Kidney tubule cell (primary cell): Measurements from ENCODE around the gene MMP25.
A peak's percentile ranks its signal among the peaks of the same experiment; 100 is the strongest.
"Not testable (repeated sequence)": the region's sequence is repeated elsewhere in the genome, so short reads cannot be mapped to it uniquely, and the experiment has no call there.

Experiments used
- DNase-seq: peaks from one replicate; pipeline ENCODE4 v3.0.0-alpha.2; 2018; ENCODE audit warnings: low spot score

MMP25 gene

DNA sequence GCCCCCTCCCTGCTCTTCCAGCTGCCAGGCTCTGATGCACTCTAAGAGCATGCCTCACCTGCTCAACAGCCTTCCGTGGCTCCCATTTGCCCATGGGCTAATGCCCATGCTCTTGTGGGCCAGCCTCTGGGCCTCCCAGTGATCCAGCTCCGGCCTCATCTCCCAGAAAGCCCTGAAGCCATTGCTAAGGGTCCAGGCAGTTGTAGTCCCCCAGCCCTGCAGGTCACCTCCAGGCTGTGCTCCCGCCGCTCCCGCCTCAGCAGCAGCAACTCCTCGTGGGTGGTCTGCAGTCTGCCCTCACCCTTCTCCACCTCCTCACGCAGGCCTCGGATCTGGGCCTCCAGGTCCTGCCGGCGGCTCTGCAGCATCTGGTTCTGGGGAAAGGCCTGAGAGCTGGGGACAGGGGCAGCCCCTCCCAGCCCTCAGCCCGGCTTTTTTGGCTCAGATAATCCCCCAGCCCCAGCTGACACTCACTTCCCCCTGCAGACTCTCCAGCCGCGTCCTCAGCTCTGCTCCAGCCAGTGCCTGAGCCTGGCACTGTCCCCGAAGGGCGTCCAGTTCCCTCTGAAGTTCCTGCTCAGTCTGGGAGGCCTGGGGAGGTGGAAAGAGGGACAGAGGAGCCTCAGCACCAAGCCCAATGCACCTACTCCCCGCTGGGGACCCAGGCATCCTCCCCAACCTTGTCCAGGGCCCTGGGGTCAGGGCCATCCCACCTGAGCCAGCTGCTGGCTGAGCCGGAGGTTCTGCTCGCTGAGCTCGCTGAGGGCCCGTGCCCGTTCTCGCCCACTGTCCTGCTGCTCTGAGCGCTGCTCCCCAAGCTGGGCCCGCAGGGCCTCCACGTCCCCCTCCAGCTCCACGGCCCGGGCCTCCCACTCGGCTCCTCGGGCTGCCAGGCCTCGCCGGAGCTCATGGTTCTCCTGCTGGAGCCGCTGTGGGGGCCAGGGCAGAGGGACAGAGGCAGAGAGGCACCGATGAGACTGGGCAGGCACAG lies 15.8 kb upstream of the MMP25 start:
- DNase-seq, result no peak

DNA sequence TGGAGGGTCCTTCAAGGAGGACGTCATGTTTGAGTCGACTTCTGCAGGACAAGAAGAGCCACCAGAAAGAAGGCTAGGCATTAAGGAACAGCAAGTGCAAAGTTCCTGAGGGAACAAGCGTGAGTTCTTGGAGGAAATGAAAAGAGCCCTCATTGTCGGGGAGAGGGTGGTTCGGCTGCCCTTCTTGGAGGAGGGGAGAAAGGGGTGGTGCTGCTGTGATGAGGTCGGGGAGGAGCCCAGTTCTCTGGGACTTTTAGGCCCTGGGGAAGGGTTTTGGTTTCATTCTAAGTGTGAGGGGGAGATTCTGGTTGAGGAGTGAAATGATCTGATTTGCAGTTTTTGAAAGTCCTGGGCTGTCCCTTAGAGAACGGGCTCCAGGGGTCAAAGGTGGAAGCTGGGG lies 13.7 kb upstream of the MMP25 start:
- no peak for DNase-seq

DNA sequence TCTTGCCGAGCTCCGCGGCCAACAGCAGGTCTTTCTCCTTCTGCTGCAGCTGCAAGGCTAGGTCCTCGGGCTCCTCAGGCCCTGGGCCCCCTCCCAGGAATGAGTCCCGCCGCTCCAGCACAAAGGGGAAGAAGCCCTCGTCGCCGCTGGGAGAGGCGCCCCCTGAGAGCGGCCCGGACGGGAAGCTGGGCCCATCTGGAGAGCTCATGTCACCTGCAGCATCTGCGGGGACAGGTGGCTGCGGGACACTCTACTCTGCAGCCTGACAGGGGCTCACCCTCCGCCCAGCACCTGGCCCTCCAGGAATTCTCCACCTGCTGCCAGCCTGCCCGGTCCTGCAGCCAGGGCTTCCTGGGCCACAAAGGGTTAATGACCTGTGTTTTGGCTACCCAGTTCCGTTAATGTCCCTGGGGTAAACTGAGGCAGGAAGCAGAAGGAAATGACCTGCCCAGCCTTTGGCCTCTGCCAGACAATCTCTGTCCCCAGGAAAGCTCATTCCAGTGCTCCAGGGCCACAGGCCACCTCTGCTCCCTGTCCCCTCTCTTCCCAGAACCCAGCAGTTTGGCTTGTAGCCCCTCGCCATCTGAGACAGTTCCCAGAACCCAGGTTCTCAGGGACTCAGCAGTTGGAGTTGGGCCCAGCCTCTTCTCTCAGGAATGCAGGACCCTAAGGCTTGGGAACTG lies 10.9 kb upstream of the MMP25 start:
- no peak for DNase-seq

DNA sequence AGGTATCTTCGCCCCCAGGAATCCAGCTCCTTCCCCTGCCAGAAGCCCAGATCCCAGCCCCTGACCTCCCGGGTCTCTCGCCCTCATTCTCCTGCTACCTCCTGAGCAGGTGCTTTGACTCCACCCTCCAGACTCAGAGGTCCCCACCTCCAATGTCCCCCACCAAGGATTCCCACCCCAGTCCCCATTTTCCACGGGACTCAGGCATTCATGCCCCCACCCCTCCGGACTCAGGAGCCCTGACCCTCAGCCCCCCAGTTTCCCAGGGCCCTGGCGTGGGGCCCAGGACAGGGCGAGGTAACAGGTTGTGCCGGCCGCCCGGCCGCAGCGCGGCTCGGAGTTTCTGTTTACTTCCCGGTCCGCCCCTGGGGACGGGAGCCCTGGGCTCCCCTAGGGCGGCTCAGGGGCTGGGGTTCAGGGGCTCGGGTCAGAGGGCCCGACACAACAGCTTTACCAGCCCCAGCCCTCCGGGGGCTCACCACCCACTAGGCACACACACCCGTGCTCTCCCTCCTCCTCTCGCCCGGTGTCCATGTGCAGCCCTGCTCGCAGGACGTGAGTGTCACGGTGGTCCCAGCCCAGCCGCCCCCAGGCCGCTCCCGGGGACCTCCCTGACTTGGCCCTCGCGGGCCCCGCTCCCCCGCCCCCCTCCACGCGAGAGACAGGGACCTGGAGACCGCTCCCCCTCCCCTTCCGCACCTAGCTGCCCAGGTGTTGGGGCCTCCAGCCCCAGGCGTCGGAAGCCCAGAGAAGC lies 10.2 kb upstream of the MMP25 start:
- DNase-seq, result no peak

DNA sequence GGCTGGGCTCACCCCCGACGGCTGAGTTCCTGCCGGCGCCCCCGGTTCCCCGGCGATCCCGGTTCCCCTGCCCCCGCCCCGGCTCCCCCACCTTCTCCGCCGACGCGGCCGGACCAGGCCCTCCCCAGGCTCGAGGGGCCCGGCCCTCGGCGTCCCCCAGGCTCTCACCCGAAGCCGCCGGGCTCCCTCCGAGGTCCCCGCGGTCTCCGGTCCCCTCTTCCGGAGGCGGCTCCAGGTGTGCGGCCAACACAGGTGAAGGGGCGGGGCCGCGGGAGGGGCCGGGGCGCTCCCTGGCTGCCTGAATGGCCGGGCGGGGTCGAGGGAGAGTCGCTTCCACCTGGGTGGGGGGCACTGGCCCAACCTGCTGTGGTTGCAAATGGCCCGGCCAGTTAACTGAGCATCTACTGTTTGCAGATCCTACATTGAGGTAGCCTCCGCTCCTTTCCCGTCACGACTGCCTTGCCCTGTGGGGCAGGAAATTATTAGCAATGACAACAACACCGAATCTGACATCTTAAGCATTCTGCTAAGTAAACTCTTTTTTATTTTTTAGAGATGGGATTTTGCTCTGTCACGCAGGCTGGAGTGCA lies 9.5 kb upstream of the MMP25 start, which contains the start of gene BICDL2:
BICDL2 (minus strand) TSS at position 219 of the 590 bp plus-strand sequence. CDS start 1,448 bp downstream, outside the sequence.
- no peak for DNase-seq

DNA sequence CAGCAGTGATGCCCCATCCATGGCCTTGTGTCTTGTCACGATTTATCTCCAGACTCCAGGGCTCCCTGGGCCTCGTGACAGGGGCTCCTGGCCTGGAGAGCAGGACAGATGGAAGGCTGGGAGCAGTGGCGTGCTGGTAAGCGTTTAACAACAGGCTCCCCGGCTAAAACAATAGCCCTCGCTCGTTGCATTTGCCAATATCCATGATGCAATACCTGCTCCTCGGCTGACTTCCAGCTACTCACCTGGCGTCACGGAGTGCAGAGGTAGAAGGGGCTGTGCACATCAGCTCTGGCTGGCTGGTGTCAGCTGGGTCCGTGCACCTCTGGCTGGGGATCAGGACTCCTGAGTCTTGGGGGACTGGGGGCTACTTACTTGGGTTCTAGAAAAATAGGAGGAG lies 8.1 kb upstream of the MMP25 start:
- no peak for DNase-seq

DNA sequence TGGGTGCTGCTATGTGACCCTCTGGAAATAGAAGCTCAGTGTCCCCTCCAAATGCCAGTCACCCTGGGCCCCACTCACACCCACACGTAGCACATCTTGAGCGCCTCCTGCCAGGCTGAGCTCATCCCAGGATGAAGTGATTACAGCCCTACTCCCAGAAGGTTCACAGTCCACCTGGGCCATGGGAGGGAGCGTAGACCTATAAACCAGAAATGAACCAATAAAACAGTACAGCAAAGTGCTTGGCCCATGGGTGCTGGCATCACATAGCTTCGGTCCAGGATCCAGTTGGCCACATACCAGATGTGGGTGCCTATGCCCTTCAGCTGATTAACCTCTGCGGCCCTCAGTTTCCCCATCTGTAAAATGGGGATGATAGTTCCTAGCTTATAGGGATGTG lies 7.5 kb upstream of the MMP25 start:
- DNase-seq, result no peak

DNA sequence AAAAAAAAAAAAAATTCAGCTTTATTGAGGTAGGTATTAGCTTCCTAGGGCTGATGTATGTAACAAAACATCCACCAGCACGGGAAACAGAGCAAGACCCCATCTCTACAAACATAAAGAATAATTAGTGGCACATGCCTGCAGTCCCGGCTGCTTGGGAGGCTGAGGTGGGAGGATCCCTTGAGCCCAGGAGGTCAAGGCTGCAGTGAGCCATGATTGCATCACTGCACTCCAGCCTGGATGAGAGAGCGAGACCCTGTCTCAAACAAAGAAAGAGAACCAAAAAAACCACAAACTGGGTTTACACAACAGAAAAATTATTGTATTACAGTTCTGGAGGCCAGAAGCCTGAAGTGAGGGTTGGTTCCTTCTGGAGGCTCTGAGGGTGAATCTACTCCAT lies 4.0 kb upstream of the MMP25 start:
- DNase-seq, result no peak

DNA sequence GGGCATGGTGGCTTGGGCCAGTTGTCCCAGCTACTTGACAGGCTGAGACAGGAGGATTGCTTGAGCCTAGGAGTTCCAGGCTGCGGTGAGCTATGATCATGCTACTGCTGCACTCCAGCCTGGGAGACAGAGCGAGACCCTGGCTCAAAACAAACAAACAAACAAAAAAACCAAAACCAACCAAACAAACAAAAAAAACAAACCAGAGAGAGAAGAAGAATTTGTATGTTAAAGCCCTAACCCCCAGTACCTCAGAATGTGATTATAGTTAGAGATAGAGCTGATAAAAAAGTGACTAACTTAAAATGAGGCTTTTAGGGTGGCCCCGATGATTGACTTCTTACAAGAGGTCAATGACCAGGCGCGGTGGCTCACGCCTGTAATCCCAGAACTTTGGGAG lies 1.7 kb upstream of the MMP25 start:
- DNase-seq, result no peak

DNA sequence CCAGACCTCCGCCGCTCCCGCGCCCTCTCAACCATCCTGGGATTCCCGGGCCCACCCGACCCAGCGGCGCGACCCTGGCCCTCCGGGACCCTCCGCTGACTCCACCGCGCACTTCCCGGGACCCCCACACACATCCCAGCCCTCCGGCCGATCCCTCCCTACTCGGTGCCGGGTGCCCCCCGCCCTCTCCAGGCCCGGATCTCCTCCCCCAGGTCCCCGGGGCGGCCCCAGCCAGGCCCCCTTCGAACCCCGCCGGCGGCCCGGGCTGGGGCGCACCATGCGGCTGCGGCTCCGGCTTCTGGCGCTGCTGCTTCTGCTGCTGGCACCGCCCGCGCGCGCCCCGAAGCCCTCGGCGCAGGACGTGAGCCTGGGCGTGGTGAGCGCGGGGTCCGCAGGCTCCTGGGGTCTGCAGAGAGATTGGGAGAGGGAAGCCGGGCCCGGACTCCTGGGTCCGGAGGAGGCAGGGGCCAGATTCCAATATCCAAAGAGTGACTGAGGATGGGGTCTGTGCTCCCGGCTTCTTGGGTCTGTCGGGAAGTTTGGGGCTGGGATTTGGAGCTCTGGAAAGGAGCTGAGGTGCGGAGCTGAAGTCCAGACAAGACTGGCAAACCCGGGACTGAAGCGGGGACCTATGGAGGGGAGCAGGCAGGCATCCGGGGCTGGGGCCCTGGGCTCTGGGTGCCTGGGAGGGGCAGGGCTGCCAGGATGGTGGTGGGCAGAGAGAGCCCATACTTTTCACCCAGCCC lies 453 bp downstream of the MMP25 start:
- DNase-seq, result no peak

DNA sequence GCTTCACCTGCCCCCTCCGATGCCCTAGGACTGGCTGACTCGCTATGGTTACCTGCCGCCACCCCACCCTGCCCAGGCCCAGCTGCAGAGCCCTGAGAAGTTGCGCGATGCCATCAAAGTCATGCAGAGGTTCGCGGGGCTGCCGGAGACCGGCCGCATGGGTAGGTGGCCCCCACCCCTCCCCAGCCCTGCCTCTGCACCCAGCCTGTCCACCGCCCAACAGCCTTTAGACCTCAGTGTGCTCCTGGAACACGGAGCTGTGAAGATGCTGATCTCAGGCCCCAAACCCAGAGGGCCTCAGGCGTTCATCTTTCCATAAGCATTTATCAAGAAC lies 993 bp downstream of the MMP25 start:
- DNase-seq, result no peak

DNA sequence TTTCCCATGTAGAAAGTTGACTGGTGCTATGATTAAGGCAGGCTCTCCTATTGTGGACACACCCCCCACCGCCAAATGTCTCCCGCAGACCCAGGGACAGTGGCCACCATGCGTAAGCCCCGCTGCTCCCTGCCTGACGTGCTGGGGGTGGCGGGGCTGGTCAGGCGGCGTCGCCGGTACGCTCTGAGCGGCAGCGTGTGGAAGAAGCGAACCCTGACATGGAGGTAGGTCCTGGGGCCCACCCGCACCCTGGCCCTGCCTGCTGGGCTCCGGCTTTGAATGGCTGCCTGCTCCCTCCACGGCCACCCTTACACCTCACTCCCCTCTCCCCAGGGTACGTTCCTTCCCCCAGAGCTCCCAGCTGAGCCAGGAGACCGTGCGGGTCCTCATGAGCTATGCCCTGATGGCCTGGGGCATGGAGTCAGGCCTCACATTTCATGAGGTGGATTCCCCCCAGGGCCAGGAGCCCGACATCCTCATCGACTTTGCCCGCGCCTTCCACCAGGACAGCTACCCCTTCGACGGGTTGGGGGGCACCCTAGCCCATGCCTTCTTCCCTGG lies 3.6 kb downstream of the MMP25 start:
- no peak for DNase-seq

DNA sequence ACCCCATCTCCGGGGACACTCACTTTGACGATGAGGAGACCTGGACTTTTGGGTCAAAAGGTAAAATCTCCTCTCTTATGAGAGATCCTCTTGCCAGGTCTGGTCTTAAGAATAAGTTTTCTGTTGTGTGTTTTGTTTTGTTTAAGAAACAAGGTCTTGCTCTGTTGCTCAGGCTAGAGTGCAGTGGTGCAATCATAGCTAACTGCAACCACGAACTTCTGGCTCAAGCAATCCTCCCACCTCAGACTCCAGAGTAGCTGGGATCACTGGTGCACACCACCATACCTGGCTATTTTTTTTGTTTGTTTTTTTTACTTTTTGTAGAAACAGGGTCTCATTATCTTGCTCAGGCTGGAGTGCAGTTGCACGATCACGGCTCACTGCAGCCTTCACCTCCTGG lies 4.1 kb downstream of the MMP25 start:
- DNase-seq, result no peak

DNA sequence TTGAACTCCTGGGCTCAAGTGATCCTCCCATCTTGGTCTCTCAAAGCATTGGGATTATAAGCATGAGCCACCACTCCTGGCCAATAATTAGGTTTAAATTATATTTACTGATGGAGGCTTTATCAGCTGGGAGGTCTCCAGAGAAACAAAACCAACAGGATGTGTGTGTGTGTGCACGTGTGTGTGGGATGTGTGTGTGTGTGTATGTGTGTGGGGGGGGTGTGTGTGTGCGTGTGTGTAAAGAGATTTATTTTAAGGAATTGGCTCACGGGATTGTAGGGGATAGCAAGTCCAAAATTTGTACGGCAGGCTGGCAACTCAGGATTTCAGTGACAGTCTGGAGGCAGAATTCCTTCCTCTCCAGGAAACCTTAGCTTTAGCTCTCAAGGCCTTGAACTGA lies 4.6 kb downstream of the MMP25 start:
- no peak for DNase-seq

DNA sequence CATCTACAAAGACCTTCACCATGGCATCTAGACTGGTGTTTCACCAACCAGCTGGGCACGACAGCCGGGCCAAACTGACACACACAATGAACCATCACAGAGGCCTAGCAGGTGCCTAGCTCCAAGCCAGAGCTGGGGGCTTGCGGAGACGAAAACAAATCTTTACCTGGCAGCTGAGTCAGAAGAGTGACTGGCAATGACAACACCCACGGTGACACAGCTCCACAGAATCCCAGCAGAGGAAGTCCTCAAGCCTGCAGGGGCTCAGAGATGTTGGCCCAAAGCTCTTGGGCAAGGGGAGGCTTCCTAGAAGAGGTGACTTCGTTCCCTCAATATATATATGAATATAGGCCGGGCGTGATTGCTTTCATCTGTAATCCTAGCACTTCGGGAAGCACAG lies 5.1 kb downstream of the MMP25 start:
- peak; percentile 20 for DNase-seq

DNA sequence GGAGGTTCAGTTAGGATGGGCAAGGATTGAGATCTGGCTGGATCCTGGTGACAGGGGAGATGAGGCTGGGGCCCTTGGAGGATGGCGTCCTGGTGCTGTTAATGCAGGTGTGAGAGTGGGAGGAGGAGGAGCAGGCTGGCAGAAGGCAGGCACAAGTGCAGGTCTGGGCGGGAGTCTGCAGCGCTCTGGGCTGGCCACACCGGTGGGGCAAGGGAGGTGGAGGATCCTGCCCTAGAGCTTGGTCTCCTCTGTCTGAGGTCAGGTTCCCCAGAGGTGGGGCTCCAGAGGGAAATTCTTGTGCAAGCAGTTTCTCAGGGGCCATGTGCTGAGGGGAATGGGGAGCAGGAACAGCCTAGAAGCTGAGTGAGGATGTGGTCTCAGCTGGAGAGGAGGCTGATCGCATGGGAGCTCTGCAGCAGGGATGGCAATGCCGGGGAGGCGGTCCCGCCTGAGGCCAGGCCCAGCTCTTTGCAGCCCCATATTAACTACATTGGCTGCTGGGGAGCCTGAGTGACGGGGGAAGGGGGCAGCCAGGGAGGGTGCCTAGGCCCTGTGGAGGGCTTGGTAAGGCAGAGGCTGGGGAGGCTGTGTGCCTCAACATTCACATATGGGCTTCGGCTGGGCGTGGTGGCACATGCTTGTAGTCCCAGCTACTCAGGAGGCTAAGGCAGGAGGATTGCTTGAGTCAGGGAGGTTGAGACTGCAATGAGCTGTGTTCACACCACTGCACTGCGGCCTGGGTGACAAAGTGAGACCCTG lies 6.4 kb downstream of the MMP25 start:
- DNase-seq, result not testable (repeated sequence)

DNA sequence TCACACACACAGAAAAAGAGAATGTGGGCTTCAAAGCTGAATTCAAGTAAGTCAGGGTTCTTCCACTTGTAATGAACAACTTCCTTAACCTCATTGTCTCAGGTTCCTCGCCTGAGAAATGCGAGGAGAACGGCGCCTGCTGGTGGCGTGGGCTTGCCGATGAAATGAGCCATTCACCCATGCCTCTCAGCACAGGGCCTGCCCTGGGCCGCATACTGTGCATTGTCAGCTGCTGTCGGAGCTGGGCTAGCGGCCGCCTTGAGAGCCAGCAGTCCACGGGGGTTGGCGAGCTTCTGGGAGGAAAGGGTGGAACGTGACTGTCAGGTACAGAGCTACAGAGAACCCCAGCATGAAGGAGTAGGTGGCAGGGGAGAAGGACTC lies 7.0 kb downstream of the MMP25 start:
- not testable (repeated sequence) for DNase-seq

DNA sequence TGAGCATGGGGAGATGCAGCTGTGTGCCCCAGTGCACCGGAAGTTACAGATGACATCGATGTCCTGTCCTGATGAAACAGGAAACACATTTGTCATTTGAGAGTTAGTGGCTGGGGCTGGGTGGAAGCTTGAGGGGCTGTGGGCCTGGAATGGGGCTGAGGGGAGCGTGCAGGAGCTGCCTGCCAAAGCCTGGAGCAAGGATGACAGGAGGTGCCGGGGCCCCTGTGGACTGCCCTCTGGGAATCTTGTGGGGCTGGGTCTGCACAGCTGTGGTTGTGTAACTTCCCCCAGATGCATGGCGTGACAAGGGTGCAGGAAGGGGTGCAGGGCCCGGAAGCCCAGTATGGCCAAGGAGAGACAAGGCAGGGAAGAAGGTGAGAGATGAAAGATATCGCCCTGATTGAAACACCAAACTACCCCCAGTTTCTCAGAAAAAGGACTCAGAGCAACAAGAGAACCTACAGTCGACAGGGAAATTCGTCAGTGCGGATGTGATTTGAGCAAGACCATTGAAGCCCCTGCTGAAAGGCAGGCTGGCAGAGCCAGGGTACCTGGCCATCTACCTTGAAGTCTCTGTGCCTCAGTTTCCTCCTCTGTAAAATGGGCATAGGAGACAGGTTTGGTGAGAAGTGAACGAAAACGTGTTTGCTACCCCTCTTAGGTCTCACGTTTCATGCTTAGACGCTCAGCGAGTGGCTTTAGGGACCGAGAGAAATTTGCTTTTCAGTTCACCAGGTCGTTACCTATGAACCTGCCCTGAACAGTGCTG lies 8.8 kb downstream of the MMP25 start:
- no peak for DNase-seq

DNA sequence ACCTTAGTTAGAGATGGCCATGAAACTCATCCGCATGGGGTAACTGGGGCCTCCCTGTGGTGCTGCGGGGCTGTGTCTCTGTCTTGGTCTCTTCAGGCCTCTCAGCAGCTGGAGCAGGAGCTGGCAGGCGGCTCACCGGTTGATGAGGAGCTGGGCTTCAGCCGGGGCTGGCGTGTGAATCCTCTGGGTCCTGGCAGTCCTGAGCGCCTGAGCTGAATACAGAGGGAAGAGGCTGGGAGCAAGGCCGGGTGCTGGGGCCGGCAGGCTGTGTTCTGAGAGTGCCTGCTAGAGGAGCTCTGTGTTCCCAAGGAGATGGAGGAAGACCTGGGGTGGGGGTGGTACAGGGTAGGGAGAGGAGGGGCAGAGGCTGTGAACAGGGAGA lies 9.4 kb downstream of the MMP25 start:
- DNase-seq, result not testable (repeated sequence)
